Measurements from ENCODE around the gene NEU4. TPM values are rescaled to one million over a fixed set of nuclear protein-coding genes. Genes with fewer than 3 reads are reported as not detected.
"Not testable (repeated sequence)": the region's sequence is repeated elsewhere in the genome, so short reads cannot be mapped to it uniquely, and the experiment has no call there.

NEU4 gene
- polyA plus RNA-seq, 5 donors = 0.07 to 0.49 (median 0.21) TPM

DNA sequence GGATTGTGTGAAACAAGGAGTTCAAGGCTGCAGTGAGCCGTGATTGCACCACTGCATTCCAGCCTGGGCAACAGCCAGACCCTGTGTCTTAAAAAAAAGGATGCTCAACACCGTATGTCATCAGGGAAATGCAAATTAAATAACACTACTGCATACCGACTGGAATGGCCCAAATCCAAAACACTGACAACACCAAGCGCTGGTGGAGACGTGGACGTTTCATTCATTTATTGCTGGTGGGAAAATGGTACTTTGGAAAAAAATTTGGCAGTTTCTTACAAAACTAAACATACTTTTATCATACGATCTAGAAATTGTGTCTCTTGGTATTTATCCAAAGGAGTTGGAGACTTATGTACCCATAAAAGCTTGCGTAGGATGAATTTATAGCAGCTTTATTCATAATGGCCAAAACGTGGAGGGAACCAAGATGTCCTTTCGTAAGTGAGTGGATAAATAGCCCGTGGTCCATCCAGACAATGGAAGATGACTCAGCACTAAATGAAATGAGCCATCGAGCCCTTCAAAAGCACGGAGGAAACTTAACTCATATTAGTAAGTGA is 24.2 kb downstream of the NEU4 start:
- no peak for DNase-seq

- not testable (repeated sequence) for DNase-seq
Observed at GRCh38 chr2:241833756-241834526, 24.9 kb downstream of the NEU4 start.

DNA sequence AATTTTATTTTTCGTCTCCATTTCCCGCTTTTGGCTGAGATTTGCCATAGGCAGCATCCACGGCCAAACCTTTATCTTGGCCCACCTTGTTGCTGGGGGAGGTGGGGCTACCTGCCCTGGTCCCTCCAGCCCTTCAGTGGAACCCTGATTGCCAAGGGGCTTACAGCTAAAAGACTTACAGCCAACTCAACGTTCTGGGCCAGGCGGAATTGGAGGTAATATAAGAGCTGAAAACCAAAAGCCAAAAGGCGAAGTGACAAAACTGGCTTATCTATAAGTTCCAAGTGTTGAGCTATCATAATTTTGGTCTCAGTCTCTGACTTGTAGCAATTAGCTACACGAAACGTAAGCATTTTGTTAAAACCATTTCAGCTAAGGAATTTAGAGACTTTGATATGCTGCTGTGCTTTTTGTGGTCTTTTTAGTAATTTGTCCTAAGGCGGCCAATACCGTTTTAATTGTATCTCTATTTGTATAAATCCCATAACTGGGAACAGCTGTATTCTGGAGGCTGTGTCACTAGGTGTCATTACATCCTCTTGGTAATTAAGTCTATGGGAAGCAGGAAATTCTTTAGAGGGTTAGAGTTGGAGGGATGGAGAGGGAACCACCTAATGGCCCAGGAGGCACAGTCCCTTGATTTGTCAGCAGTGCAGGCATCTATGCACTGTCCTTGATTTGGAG is 25.7 kb downstream of the NEU4 start:
- DNase-seq = no peak

DNA sequence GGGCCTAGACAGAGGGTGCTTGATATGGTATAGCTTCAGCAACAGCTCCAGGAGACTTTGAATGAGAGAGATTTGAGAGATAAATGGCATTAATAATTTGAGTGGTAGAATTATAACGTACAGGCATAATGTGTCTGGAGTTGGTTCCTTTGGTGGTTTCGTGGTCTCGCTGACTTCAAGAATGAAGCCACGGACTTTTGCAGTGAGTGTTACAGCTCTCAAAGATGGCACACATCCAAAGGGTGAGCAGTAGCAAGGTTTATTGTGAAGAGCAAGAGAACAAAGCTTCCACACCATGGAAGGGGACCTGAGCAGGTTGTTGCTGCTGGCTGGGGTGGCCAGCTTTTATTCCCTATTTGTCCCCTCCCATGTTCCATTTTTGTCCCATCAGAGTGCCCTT is 26.6 kb downstream of the NEU4 start:
- no peak for DNase-seq

DNA sequence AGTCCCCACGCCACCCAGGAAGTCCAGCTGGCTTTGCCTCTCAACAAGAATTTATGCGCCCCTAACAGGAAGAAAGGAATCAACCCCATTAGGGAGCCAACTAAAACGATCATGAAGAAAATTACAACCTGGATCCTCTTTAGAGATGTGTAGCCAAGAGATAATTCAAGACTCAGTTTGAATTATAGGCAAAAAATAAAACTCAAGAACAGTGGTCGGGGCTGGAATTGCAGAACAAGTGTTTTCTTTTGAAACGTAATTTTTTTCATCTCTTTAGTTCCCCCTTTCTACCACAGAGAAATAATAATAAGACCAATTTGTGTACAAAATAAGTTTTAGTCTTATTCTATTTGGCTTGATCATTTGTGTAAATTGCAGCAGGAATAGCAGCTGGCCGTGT is 27.3 kb downstream of the NEU4 start:
- no peak for DNase-seq

DNA sequence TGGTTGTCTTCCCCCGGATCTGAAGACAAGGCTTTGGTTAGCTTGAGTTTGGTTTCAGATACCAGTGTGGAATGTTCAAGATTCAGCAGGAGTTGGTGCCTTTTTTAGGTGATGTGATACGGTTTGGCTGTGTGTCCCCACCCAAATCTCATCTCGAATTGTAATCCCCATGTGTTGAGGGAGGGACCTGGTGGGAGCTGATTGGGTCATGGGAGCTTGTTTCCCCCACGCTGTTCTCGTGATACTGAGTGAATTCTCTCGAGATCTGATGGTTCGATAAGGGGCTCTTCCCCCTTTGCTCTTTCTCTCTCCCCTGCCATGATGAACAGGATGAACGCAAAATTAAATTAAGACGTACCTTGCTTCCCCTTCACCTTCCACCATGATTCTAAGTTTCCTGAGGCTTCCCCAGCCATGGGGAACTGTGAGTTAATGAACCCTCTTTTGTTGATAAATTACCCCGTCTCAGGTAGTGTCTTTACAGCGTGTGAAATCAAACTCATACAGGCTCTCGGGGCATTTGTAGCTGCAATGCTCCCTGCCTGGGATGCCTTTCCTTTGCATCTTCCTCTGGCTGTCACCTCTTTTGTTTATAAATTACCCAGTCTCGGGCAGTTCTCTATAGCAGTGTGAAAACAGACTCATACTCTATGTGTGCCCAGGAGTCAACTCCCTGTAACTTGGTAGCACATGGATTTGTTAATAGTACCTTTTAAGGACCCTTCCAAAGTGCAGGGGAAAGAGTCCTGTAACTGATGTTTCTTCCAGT is 28.4 kb downstream of the NEU4 start:
- DNase-seq = no peak

DNA sequence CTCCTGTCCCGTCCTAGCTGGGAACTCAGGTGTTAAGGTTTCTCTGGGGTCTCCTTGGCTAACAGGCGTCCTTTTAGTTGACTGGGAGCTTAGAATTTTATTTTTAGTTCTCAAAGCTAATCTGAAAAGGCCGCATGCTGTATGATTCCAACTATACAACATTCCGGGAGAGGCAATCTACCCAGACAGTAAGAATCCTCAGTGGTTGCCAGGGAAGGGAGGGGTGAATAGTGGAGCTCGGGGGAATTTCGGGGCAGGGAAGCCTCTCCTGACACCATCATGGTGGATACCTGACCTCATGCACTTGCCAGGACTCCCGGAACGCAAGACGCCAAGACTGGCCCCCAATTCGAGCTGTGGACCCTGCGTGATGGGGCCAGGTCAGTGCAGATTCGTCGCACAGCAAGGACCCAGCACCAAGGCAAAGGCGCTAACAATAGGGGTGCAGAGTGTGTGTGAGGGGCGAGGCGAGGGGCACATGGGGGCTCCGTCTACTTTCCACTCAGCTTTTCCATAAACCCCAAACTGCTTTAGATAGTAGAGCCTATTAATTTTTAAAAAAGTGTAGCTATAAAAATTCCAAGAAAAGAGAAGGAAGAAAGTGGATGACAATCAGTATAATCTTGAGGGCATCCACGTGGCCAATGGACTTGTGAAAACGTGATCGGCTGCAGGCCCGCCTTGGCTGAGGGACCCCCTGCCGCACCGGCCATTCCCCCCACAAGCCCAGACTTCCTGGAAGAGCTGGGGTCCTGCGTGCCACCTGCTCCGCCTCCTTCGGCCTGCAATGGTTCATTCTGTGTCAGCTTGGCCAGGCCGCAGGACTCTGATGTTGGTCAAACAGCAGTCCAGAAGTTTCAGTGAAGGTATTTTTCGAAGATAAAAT is 32.4 kb downstream of the NEU4 start:
- no peak for DNase-seq

DNA sequence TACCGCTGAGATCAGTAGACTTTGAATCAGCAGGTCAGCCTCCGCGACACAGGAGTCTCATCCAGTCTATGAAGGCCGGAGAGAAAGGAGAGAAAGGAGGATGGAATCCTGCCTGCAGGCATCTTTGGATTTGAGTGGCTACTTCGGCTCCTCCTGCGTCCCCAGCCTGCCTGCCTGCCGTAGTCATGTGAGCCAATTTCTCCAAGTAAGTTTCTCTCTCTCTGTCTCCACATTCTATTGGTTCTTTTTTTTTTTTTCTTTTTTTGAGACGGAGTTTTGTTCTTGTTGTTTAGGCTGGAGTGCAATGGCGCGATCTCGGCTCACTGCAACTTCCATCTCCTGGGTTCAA is 33.0 kb downstream of the NEU4 start:
- no peak for DNase-seq

DNA sequence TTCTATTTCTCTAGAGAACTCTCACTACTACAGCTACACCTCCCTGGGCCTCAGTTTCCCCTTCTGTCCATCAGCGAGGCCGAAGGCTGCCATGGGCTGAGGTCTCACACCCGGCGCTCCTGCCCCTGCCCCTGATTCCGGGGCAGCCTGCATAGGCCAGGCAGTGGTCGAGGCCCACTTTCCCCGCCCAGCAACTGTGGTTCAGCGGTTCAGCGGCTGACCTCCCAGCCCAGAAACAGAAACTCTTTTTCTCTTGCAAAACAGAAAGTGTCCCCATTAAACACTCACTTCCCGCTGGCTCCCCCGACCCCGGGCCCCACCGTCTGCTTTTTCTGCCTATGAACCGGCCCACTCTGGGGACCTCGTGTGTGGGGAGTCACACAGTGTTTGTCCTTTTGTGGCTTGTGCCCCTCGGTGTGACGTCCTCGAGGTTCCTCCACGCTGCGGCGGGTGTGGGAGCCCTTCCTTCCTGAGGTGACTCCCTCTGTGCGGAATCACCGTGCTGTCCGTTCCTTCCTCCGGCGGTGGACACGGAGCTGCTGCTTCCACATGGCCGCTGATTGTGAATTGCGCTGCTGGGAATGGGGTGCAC is 33.7 kb downstream of the NEU4 start:
- DNase-seq = no peak

DNA sequence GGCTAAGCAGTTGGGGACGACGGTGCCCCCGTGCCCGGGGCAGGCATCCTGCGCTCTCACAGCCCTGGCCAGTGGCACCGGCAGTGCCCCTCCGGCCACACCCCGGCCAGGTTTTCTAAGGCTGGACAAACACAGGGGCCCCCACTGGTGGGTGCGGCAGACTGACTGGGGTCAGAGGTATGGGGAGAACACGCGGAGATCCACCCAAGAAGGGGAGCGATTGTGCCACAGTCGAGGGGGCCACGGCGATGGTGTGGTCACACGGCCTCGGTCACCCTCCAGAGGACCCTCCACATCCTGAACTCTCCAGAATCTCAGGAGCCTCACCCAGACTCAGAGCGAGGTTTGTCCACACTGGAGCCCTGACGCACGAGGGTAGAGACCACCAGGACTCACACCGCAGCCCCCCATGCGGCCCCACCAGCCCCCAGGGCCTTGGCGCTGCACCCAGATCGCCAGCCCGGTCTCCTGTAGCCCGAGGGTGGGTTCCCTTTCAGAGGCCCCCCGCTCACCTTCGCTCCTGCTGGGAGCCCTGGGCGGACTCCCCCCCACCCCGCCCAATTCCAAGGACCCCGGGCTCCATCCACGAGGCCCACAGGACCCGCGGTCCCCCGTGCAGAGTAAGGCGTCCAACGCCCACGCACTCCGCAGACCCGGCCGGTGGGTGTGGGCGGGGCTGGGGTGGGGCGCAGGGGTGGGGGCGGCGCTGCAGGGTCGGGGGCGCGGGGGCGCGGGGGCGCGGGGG is 34.5 kb downstream of the NEU4 start:
- no peak for DNase-seq

DNA sequence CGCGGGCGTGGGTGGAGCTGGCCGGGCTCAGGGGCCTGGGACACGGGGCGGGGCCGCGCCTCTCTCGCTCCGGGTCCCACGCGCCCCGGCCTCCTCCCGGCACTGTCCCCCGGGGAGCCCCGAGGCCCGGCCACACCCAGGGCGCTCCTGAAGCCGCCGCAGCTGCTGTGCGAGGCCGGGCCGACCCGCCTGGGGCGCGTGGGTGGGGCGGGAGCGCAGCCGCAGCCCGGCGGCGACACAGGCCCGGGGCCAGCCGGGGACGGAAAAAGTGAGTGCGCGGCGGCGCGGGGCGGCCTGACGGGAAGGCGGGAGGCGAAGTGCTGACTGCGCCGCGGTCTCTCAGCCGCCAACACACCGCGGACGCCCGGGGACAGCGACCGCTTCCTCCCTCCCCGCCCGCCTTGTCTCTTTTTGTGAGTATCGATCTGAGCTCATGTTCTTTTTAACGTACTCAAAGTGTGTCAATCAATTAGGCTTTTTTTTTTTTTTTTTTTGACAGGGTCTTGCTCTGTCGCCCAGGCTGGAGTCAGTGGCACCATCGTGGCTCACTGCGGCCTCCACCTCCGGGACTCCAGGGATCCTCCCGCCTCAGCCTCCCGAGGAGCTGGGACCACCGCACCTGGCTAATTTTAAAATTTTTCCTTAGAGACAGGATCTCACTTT is 35.2 kb downstream of the NEU4 start:
- DNase-seq = peak; percentile 67 to 75

DNA sequence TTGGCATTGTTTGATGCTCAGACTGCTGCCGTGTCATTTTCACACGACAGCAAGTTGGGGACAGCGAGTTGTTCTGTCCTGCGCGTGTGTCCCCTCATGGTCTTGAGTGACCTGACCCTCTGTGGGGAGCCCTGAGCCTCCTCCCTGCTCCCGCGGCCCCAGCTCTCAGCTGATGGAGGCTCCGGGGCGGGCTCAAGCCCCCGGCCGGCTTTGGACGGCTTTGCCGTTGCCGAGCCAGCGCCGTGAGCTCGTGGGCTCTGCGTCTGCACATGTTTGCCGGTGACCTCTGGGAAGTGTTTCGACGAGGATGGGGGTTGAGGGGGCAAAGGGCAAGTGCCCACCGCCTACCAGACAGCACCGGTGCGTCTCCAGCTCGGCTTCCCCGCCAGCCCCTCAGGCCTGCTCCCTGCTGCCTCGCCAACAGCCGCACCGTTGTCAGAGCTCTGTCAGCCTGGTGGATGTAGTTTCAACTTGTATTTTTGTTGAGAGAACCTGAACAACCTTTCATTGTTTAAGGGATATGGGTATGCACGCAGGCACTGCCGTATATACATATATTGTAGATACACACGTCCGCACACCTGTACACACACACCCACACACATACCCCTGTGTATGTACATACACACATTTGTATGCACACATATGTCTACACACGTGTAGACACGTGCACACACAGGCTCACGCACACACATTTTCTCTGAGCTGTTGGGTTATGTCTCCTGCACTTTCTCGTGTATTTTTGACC is 36.0 kb downstream of the NEU4 start:
- no peak for DNase-seq

DNA sequence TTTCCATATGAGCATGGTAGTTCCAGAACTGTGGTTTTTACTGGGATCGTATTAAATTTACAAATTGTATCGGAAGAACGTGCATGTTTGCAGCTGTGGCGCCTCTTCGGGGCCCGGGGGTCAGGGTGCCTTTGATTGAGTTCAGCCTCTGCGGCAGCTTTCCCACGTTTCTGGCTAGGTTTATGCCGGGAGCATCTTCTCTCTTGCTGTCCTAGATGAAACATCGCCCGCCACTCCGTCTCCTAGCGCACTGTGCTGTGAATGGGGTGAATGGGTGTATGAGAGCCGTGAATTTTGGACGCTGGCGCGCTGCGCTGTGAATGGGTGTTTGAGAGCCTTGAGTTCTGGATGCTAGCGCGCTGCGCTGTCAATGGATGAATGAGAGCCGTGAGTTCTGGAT is 37.4 kb downstream of the NEU4 start:
- no peak for DNase-seq

DNA sequence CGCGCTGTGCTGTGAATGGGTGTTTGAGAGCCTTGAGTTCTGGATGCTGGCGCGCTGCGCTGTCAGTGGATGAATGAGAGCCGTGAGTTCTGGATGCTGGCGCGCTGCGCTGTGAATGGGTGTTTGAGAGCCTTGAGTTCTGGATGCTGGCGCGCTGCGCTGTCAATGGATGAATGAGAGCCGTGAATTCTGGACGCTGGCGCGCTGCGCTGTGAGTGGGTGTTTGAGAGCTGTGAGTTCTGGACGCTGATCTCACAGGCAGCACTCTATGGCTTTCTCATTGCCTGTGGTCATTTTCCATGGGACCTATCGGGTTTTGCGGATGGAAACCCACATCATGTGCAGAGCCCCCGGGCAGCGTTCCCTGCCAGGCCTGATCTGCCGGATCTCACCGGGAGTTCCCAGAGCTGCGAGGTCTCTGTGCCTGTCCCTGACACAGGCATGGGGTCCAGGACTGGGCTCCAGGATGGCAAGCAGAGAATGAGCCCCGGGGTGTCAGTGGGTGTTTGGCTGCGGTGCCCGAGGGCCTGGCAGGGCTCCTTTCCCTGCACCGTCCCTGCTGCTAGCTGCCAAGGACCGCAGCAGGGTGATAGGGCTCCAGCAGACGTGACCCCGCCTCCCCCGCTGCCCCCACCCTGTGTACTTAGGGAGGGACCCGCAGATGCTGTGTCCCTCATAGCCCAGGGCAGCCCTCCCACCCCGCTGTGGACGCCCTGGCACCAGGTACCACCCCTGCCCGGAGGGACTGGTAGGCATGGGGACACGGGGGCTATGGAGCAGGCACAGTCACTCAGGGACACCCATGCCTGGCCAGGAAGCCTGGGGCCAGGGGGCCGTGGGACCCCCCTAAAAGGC is 40.0 kb downstream of the NEU4 start:
- no peak for DNase-seq

DNA sequence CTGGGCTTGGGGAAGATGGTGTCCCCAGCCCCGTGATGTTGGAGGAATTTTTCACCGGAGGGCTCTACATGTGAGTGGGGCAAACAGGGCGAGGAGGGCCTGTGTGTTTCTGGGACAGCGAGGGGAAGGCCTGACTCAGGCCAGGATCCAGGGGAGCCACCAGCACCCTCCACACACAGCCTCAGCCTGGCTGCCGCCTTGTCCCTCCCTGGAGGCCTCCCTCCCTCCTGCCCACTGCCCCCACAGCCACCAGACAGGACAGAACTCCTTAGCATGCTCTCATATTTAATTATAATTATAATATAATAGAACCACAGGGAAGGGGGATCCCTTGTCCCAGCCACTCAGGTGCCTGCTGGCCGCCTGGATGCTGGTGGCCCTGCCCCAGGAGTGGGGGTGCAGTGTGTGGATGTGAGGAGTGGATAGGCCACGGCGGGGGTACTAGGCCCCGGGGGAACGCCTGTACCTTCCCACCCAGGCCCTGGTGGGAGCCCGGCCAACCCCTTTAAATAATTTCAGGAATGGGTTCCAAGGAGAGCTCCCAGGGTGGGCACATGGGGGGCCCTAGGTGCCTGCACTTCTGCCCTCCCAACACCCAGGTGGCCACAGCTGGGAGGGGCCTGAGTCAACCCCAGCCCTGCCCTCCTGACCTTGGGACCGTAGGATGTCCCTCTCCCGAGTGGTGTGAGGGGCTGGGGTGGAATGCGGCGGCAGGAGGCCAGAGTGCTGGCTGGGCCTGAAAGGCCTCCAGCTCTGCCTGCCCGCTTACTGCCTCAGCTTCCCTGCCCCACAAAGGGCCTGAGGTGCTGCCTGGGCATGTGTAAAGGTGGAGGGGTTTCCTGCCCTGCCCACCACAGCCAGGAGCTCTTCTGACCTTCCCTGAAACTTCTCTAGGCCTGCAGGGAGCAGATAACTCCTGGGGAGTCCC is 40.9 kb downstream of the NEU4 start:
- no peak for DNase-seq

GRCh38 chr2:241850544-241851324 is 41.7 kb downstream of the NEU4 start:
- DNase-seq = no peak

All from right lung (tissue), 5 donors.